Cardiac muscle cell (in vitro differentiated cells and primary cell): ENCODE measurements around the gene RAB30. TPM values are rescaled to one million over a fixed set of nuclear protein-coding genes. Genes with fewer than 3 reads are reported as not detected.

Experiments used
- DNase-seq, 2 donors: peaks; one replicate each; pipeline versions ENCODE4 v3.0.0 to v3.0.0-alpha.2; 2010 to 2017; ENCODE audit warnings: low read depth in 1 of 2, low spot score in 1 of 2
- H3K27ac ChIP-seq: fragments of 200-600 bp; sonication (generic); 2 replicates; pipeline ENCODE4 v1.5.1; 2016
- H3K27me3 ChIP-seq: fragments of 200-600 bp; sonication (generic); 2 replicates; pipeline ENCODE4 v1.6.0; 2016; ENCODE audit warnings: control low read depth
- H3K36me3 ChIP-seq: fragments of 200-600 bp; sonication (generic); 2 replicates; pipeline ENCODE4 v1.5.1; 2016; ENCODE audit warnings: control low read depth
- H3K4me1 ChIP-seq: fragments of 200-600 bp; sonication (generic); 2 replicates; pipeline ENCODE4 v1.8.1; 2017; ENCODE audit warnings: low read depth, mild to moderate bottlenecking, mixed run types
- H3K4me3 ChIP-seq: fragments of 200-600 bp; sonication (generic); 2 replicates; pipeline ENCODE4 v1.5.1; 2016; ENCODE audit warnings: mild to moderate bottlenecking
- H3K9me3 ChIP-seq: fragments of 200-600 bp; sonication (generic); 2 replicates; pipeline ENCODE4 v1.5.1; 2017; ENCODE audit warnings: low read depth, mild to moderate bottlenecking, control low read depth
- polyA plus RNA-seq: library from polyadenylated mRNA; unstranded; fragments of >200 nt; fragmentation: Nextera tagmentation; extraction: Ambion mirVana; gene quantifications from 2 replicates; pipeline ENCODE4 v1.2.1, GENCODE V29; 2016
- total RNA-seq: library from RNA; depleted of rRNA; stranded (reverse); fragments of >200 nt; gene quantifications from 2 replicates; pipeline ENCODE4 v1.2.3, GENCODE V29; 2016
- TF ChIP-seq, protein P1 (sequence below): IDR thresholded peaks from 2 replicates; pipeline ENCODE4 v1.5.1; 2012; ENCODE audit warnings: low read depth, mild to moderate bottlenecking, low read length

The RAB30 gene
- total and polyA plus RNA-seq, 2 experiments from 2014 or later, result 4.3 to 9.8 TPM

GRCh38 chr11:83037877-83038276 lies 33.8 kb downstream of the RAB30 start:
- Histone ChIP-seq H3K27me3 (no peaks in the 10 kb centered on the region), H3K9me3 (no peaks in the 10 kb centered on the region), H3K4me3 (no peak overlapping the region), H3K4me1 (peaks cover 17% of the 10 kb centered on the region), H3K36me3 (no peaks in the 10 kb centered on the region), H3K27ac (no peak overlapping the region)
- DNase-seq, result peak in 1 of 2 donors; percentile 8
- TF ChIP-seq, protein P1, sequence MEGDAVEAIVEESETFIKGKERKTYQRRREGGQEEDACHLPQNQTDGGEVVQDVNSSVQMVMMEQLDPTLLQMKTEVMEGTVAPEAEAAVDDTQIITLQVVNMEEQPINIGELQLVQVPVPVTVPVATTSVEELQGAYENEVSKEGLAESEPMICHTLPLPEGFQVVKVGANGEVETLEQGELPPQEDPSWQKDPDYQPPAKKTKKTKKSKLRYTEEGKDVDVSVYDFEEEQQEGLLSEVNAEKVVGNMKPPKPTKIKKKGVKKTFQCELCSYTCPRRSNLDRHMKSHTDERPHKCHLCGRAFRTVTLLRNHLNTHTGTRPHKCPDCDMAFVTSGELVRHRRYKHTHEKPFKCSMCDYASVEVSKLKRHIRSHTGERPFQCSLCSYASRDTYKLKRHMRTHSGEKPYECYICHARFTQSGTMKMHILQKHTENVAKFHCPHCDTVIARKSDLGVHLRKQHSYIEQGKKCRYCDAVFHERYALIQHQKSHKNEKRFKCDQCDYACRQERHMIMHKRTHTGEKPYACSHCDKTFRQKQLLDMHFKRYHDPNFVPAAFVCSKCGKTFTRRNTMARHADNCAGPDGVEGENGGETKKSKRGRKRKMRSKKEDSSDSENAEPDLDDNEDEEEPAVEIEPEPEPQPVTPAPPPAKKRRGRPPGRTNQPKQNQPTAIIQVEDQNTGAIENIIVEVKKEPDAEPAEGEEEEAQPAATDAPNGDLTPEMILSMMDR, result no peak

- peaks cover 17% of the 10 kb centered on the region for H3K4me1 ChIP-seq
- H3K36me3 ChIP-seq, result no peaks in the 10 kb centered on the region
- peak overlapping the region; percentile 43 for H3K27ac ChIP-seq
- H3K9me3 ChIP-seq, result no peaks in the 10 kb centered on the region
- TF ChIP-seq, protein P1, result no peak
- H3K4me3 ChIP-seq, result no peak overlapping the region
- DNase-seq, result no peak
- no peaks in the 10 kb centered on the region for H3K27me3 ChIP-seq
Observed at GRCh38 chr11:83036701-83037100, 35.0 kb downstream of the RAB30 start.

- DNase-seq, result peak in 1 of 2 donors; percentile 49
- TF ChIP-seq, protein P1, result no peak
- H3K9me3 ChIP-seq, result no peaks in the 10 kb centered on the region
- no peaks in the 10 kb centered on the region for H3K27me3 ChIP-seq
- H3K36me3 ChIP-seq, result no peaks in the 10 kb centered on the region
- peak overlapping the region; percentile 43 for H3K27ac ChIP-seq
- no peak overlapping the region for H3K4me3 ChIP-seq
- peaks cover 17% of the 10 kb centered on the region for H3K4me1 ChIP-seq
Observed at GRCh38 chr11:83035070-83035854, 36.4 kb downstream of the RAB30 start.

DNA sequence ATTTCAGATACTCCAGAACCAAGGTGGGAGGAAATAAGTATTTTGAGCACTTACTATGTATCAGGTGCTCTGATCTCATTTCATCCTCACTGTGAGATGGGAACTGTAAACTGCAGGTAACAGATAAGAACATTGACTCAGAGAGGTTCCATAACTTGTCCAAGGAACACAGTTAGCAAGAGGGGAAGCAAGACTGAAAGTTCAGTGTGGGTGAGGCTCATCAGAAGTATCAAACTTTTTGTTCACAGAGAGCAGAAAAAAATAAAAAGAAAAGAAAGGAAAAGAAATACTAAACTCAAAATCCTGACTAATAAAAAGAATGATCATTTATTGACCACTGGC lies 37.1 kb downstream of the RAB30 start:
- H3K9me3 ChIP-seq, result no peaks in the 10 kb centered on the region

DNA sequence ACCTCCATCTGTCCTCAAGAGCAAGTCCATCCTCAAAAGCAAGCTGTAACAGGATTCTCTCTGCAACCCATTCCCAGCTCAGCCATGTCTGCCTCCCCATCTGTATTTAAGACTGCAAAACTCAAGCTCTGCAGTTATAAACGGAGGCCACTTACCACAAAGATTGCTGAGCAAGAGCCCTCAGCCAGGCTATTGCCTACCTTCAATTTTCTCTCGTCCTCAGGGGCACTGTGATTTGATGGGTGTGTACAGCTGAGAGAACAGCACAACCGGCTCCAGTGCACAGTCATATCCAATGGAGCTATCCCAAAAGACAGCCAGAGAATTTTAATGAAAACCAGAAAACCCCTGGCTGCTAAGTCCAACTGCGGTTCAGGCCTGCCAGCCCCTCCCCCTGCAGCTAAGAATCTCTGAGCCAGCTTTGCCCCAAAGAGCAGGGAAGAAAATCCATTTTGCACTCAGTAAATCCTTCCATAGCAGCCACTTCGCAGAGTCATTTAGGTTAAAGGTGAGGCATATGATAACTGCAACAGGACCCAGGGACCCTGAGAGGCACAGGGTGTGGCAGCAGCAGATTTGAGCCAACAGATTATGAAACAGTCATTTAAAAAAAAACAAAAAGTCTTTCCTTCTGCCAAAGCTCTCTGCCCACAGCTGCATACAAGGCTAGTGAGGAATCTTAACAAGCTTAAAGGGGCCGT lies 37.6 kb downstream of the RAB30 start:
- H3K4me3 ChIP-seq, result no peak overlapping the region
- TF ChIP-seq, protein P1, result no peak
- no peaks in the 10 kb centered on the region for H3K9me3 ChIP-seq
- H3K4me1 ChIP-seq, result peaks cover 17% of the 10 kb centered on the region
- no peaks in the 10 kb centered on the region for H3K36me3 ChIP-seq
- peak overlapping the region; percentile 73 for H3K27ac ChIP-seq
- DNase-seq, result peak; percentile 45 to 78
- no peaks in the 10 kb centered on the region for H3K27me3 ChIP-seq

More for the DNA sequence above, 37.1 kb downstream of the RAB30 start:
- Histone ChIP-seq H3K27ac (no peak overlapping the region), H3K4me1 (peaks cover 17% of the 10 kb centered on the region), H3K27me3 (no peaks in the 10 kb centered on the region), H3K36me3 (no peaks in the 10 kb centered on the region), H3K4me3 (no peak overlapping the region)
- TF ChIP-seq, protein P1, result no peak
- no peak for DNase-seq
